WI38 (cell line): Measurements from ENCODE around the gene EEF1A2.

Experiments used
- H3K4me3 ChIP-seq: 2 replicates; pipeline ENCODE4 v1.5.1; 2011; ENCODE audit warnings: low read depth, mild to moderate bottlenecking, control low read depth, low read length
- TF ChIP-seq, protein P1 (sequence below): IDR thresholded peaks from 2 replicates; pipeline ENCODE4 v1.5.1; 2012; ENCODE audit warnings: low read depth, mild to moderate bottlenecking, control low read depth, low read length

EEF1A2 gene

DNA sequence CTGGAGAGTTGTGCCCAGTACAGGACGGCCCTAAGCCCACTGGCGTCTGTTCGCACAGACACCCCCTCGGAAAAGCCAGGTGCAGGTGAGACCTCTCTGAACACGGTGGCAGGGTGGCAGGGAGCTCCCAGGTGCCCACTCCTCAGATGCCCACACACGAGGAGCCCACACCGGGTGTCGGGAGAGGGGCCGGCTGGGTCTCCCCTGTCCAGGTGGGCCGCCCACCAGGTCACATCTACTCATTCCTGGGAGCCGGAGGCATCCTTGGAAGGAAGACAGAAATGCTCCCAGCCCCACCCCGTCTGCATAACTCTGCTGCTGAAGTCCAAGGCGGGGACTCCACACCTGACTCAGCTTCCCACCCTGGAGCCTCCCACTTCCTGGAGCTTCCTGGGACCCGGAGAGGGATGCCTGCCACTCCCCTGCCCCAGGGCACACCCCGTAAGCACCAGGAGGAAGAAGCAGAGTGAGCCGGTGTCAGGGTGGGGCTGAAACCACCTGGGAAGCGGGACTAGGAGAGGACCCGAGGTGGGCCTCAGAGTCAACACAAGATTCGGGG, 46.2 kb upstream of the EEF1A2 start:
- TF ChIP-seq, protein P1, sequence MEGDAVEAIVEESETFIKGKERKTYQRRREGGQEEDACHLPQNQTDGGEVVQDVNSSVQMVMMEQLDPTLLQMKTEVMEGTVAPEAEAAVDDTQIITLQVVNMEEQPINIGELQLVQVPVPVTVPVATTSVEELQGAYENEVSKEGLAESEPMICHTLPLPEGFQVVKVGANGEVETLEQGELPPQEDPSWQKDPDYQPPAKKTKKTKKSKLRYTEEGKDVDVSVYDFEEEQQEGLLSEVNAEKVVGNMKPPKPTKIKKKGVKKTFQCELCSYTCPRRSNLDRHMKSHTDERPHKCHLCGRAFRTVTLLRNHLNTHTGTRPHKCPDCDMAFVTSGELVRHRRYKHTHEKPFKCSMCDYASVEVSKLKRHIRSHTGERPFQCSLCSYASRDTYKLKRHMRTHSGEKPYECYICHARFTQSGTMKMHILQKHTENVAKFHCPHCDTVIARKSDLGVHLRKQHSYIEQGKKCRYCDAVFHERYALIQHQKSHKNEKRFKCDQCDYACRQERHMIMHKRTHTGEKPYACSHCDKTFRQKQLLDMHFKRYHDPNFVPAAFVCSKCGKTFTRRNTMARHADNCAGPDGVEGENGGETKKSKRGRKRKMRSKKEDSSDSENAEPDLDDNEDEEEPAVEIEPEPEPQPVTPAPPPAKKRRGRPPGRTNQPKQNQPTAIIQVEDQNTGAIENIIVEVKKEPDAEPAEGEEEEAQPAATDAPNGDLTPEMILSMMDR: no peak
- H3K4me3 ChIP-seq: no peak overlapping the region

DNA sequence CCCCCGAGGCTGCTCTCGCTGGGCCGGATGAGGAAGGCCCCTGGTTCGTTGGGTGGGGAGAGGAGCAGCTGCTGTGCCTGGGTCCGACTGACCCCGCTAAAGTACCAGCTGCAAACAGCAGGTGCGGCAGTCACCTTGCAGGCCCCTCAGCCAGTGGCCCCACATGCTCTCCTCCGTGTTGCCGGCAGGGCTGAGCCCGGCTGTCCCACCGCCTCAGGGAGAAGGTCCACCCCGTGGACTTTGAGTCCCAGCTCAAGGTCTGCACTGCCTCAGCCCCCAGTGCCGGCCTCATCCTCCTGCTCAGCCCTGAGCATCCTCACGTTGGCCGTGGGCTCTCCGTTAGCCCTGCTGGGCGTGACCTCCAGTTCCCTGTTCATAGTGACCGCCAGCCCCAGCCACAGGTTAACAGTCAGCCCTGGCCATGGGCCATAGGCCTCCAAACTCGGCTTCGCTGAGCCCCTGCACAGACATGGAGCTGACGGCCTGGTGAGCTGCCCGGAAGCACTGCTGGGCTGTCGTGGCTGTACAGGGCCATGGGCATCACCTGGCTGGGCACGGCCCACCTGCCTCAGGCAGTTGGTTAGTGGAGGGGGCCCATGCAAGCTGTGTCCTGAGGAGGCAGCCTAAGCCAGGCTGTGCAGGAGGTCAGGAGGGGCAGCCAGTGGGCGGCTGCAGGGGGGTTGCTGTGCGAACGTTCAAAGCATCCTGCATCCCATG, 45.5 kb upstream of the EEF1A2 start:
- no peak overlapping the region for H3K4me3 ChIP-seq
- TF ChIP-seq, protein P1: no peak

DNA sequence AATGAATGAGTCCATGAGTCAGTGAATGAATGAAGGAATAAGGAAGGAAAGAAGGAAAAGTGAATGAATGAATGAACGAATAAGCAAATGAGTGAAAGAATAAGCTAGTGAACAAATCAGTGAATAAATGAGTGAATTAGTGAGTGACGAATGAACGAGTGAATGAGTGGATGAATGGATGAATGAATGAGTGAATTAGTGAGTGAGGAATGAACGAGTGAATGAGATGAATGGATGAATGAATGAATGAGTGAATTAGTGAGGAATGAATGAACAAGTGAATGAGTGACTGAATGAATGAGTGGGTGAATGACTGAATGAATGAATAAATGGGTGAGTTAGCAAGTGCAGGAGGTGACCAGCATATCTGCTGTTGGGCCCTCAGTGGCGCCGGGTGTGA, 44.9 kb upstream of the EEF1A2 start:
- H3K4me3 ChIP-seq: no peak overlapping the region
- TF ChIP-seq, protein P1: no peak

DNA sequence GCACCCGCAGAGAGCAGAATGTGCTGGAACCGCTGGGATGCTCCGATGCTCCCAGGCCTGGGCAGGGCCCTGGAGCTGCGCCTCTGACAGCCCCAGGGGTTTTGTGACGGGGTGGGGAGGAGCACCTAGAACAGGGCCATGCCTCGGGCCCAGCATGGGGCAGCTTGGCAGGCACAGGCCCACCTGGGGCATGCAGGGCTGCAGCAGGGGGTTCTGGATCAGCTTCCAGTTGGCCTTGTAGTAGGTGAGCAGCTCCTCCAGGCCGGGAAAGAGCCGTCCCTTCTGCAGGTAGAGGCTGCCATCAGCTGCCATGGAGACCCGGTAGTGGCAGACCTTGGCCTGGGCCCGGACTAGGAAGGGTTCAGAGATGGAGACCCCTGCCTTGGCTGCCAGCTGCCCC, 44.2 kb upstream of the EEF1A2 start:
- TF ChIP-seq, protein P1: no peak
- H3K4me3 ChIP-seq: no peak overlapping the region

DNA sequence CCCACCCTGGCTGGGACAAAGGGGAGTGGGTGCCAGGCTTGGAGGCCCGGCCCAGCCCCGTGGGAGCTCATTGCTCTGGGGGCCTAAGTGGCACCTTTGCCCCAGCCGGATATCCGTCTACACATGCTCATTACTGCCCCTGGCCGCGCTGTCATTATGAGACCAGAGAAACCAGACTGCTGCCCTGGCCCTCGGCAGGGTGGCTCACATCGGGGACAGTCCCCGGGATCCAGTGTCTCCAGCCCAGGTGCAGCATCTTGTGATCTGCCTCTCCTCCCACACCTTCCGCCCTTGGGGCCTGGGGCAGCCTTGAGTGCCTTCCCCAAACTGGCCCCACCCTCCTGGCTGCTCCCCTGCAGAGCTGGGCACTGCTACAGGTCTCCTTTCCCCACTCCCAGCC, 43.8 kb upstream of the EEF1A2 start:
- TF ChIP-seq, protein P1: no peak
- H3K4me3 ChIP-seq: no peak overlapping the region

DNA sequence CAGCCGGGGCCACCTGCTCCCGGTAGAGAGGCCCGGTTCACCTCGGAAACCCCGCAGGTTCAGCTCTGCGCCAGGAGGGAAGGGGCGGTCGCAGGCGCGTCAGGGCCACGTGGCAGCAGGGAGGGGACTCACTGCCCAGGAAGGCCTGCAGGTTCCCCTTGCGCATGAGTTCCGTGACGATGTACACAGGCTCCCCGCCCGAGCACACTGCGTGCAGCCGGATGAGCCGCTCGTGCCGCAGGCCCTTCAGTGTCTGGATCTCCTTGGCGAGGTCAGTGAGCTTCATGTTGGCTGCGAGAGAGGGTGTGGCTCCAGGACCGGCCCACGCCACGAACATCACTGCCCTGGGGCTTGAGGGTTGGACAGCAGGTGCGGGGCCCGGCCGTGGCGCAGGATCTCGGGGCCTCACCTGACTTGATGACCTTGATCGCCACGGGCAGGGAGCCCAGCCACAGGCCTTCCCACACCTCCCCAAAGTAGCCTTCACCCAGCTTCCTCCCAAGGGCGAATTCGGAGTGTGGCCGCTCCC, 43.2 kb upstream of the EEF1A2 start:
- TF ChIP-seq, protein P1: no peak

DNA sequence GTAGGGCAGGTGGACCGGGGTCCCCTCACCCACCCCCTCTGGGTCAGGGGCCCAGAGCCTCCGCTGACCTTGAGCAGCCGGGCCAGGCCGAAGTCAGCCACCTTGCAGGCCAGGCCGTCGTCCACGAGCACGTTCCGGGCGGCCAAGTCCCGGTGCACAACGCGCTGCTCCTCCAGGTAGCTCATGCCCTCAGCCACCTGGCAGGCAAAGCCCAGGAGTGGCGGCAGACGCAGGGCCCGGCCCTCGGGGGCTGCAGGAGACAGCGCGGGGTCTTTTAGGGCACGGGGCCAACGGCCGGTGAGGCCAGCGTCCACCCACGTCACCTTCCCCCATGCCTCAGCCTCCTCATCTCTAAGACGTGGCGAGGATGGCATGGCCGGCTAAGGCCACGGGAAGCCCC, 42.5 kb upstream of the EEF1A2 start:
- H3K4me3 ChIP-seq: no peak overlapping the region
- TF ChIP-seq, protein P1: no peak

More for the DNA sequence above, 43.2 kb upstream of the EEF1A2 start:
- no peak overlapping the region for H3K4me3 ChIP-seq
